GM21381 (cell line): ENCODE data around the gene SYNPO2.
"Not testable (repeated sequence)": the region's sequence is repeated elsewhere in the genome, so short reads cannot be mapped to it uniquely, and the experiment has no call there.

Experiments used
- ATAC-seq: cut with Tn5 transposase; IDR thresholded peaks from one replicate; pipeline ENCODE4 v1.9.1; 2021; ENCODE audit warnings: mild to moderate bottlenecking, moderate library complexity; ENCODE audit not compliant: unreplicated experiment

The SYNPO2 gene

DNA sequence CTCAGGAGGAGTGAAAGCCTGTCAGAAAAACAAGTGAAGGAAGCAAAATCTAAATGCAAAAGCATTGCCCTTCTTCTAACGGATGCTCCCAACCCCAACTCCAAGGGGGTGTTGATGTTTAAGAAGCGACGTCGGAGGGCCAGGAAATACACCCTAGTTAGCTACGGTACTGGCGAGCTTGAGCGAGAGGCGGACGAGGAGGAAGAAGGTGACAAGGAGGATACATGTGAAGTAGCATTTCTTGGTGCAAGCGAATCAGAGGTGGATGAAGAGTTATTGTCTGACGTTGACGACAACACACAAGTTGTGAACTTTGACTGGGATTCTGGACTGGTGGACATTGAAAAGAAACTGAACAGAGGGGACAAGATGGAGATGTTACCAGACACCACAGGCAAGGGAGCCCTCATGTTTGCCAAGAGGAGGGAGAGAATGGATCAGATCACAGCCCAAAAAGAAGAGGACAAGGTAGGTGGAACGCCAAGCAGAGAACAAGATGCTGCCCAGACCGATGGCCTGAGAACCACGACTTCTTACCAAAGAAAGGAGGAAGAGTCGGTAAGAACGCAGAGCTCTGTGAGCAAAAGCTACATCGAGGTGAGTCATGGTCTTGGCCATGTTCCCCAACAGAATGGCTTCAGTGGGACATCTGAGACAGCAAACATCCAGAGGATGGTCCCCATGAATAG, 141.3 kb downstream of the SYNPO2 start:
- no peak for ATAC-seq

GRCh38 chr4:119030536-119030890, 141.9 kb downstream of the SYNPO2 start:
- ATAC-seq, result no peak

DNA sequence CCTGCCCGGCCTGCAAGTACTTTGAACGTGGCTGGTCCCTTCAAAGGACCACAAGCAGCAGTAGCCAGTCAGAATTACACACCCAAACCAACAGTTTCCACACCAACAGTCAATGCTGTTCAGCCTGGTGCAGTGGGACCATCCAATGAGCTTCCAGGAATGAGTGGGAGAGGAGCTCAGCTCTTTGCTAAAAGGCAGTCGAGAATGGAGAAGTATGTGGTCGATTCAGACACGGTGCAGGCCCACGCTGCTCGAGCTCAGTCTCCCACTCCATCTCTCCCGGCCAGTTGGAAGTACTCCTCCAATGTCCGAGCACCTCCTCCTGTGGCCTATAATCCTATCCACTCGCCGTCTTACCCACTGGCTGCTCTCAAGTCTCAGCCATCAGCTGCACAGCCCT, 142.6 kb downstream of the SYNPO2 start:
- no peak for ATAC-seq

- peak; percentile 47 for ATAC-seq
Observed at GRCh38 chr4:119032921-119033685, 144.4 kb downstream of the SYNPO2 start.

DNA sequence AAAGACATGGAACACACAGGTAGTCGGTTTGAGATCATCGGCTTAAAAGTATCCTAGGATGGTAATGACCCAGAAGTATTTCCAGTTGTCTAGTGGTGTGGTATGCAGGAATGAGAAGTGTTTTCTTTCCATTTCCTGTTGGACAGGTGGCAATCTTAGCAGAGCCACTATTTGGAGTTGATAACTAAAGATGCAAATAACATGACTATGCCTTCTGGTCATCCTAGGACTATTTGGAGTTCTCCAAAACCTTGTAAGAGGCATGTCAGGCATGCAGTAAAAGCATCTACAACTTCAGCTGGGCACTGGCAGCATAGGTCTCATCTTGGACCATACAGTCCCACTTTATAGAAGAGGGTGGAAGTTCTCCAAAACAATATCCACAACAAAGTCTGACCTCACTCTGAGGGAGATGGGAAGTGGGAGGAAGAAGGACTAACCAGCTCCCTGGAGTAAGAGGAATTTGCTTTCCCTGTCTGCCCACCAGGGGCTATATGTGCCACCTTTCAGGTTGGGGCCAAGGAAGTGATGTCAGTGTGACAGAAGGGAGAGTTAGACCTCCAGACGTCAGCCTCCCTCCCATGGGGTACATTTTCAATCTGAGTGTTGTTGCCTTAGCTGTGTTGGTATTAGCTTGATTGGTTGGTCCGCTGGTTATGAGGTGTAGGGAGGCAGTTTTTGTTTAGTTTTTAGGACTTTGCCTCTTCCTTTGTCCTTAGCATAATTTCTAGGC, 145.8 kb downstream of the SYNPO2 start:
- no peak for ATAC-seq

- ATAC-seq, result no peak
Observed at GRCh38 chr4:119035951-119036737, 147.5 kb downstream of the SYNPO2 start.

GRCh38 chr4:119037709-119038108, 149.1 kb downstream of the SYNPO2 start:
- no peak for ATAC-seq

DNA sequence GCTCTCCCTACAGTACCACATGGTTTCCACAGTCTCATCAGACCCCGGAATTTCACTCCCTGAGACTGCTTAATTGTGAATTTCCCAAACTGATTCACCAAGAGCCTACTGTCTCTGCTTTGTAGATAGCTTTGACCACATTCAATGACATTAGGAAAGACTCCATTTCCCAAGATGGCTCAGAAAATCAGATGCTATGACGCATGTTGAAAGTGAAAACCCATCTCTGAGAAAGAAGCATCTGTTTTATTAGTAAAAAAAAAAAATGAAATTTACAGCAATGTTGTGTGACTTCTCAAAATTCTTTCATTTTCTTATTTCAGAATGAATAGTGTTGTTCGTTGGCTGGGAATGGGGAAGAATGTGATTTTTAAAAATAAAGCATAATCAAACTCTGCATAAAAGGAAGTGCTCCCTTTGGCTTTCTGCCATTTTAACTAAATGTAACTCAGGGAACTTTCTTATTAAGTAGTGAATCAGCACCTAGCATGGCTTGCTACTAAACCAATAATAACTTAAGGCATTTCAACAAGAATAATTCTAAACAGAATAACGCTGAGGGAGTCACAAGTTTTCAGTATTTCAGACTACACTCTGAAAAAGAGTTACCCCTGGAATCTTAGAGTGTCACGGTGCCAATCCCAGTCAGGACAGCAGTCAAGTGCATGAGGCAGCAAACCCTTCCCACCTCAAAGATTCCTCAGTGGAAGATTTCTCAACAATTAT, 149.6 kb downstream of the SYNPO2 start:
- ATAC-seq, result peak; percentile 41

- no peak for ATAC-seq
Observed at GRCh38 chr4:119039160-119039559, 150.5 kb downstream of the SYNPO2 start.

GRCh38 chr4:119039779-119040178, 151.1 kb downstream of the SYNPO2 start:
- no peak for ATAC-seq

- no peak for ATAC-seq
Observed at GRCh38 chr4:119040261-119040660, 151.6 kb downstream of the SYNPO2 start.

- no peak for ATAC-seq
Observed at GRCh38 chr4:119040694-119041185, 152.1 kb downstream of the SYNPO2 start.

DNA sequence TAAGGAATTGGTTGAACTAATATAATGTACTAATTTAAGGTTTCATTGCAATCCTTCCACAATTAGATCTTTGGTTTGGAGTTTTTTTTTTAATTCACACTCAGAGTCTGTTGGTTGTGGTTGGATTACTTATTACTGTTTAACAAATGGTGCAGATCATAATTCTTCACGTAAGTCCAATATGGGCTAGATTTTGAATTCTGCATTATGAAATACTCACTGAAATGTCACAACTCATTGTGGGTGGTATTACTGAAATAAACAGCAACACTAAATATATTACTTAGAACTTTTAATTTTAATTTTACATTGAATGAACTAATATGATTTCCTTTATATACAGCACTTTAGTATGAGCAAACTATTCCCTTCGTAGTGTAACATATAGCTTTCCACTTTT, 152.7 kb downstream of the SYNPO2 start:
- ATAC-seq, result no peak

DNA sequence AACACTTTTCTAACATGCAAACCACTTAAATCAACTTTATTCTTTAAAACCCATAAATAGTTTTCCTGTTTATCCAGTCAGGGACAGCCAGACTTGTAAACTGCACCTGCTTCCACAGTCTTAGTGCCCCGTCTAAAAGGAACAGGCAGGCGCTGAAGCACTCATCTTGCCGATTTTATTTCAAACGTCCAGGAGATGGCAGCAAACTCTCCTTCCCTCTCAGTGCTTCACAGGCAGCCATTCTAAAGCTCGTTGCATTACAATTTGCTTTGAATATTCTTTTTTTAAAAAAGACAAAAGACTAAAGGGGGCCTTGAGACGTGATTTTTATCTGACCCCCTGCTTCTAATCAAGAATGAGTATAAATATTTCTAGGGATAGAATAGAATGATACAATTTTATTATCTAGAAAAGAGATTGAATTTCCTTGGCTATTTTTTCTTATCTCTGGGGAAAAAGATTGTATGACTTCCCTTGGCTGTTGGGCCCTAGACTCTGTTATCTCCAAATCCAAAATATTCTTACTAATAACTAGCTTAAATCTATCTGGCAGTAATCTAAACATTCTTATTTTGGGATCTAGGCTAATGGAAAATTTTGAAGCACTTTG, 153.4 kb downstream of the SYNPO2 start:
- peak; percentile 85 for ATAC-seq

DNA sequence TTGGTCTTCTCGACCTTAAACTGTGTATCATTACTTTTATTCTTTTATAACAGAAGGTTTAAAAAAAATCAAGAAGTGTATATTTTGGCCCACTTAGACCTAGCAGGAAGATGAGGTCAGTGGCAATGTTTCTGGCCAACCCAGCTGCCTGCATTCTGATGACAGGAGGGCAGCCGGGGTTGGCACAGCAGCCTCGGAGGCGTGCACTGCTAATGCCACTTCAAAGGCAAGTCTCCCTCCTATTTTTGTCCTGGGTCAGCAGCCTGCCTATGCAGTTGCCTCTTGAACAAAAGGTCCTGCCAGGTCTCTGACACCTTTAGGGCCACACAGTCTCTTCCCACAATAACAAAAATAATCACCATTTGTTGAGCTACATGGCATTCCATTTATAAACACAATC, 157.6 kb downstream of the SYNPO2 start:
- ATAC-seq, result no peak

GRCh38 chr4:119047059-119047458, 158.4 kb downstream of the SYNPO2 start:
- ATAC-seq, result not testable (repeated sequence)

GRCh38 chr4:119048446-119048845, 159.8 kb downstream of the SYNPO2 start:
- ATAC-seq, result no peak

GRCh38 chr4:119049342-119049741, 160.7 kb downstream of the SYNPO2 start:
- ATAC-seq, result no peak

GRCh38 chr4:119050527-119051090, 162.0 kb downstream of the SYNPO2 start:
- ATAC-seq, result no peak
